CD4-positive, alpha-beta T cell treated with Interleukin-12 subunit alpha and Interleukin-12 subunit beta, for 1 hour (primary cell): ENCODE data around the gene FKBP15.
"Not testable (repeated sequence)": the region's sequence is repeated elsewhere in the genome, so short reads cannot be mapped to it uniquely, and the experiment has no call there.

Experiments
- DNase-seq: peaks from one replicate; pipeline ENCODE4 v3.0.0-alpha.2; 2020

Gene FKBP15

GRCh38 chr9:113143432-113144227 lies 77.4 kb downstream of the FKBP15 start:
- DNase-seq: no peak

GRCh38 chr9:113140896-113141295 lies 80.2 kb downstream of the FKBP15 start:
- DNase-seq: not testable (repeated sequence)

- no peak for DNase-seq
Observed at GRCh38 chr9:113139953-113140352, 81.1 kb downstream of the FKBP15 start.

GRCh38 chr9:113139225-113139829 lies 81.8 kb downstream of the FKBP15 start:
- no peak for DNase-seq

GRCh38 chr9:113138760-113139159 lies 82.3 kb downstream of the FKBP15 start:
- DNase-seq: no peak

- no peak for DNase-seq
Observed at GRCh38 chr9:113137196-113138168, 83.6 kb downstream of the FKBP15 start.

- DNase-seq: no peak
Observed at GRCh38 chr9:113131689-113132151, 89.4 kb downstream of the FKBP15 start.

- DNase-seq: no peak
Observed at GRCh38 chr9:113129884-113130283, 91.2 kb downstream of the FKBP15 start.

DNA sequence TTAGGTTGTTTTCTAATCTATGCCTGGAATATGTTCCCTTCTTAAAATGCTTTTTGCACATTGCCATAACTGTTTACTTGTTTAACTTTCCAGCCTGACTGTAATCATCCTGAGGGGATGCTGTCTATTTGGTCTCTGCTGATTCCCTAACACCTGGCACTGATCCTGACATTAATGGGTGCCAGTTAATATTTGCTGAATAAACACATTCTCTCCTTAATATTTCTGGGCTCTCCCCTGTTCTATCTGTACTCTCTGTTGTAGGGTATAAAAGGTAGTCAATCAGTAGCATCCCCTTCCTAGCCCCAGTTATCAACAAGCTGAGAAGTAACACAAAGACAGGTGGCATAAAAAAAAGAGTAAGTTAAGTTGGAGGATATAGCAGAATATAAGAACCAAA lies 91.6 kb downstream of the FKBP15 start:
- no peak for DNase-seq

- no peak for DNase-seq
Observed at GRCh38 chr9:113125386-113126035, 95.6 kb downstream of the FKBP15 start.

DNA sequence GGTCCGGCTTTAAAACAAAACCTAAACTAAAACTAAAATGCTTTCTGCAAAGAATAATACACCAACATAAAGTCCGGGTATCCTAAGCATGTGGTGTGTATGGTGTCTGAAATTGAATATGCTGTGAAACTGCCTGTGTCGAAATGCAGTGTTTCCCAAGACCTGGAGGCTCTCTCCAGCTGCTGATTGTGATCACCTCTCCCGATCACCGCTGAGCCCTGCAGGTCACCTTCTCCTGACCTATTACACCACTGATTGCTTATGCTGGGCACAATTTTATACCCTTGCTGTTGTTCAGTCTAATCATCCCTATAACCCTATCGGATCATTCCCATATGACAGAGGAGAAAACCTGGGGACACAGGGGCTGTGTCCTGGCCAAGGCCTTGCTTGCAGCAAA lies 102.2 kb downstream of the FKBP15 start:
- DNase-seq: not testable (repeated sequence)
